GM23338 (cell line): ENCODE measurements around the gene PKD1L1. TPM values are rescaled to one million over a fixed set of nuclear protein-coding genes. Genes with fewer than 3 reads are reported as not detected.

Source experiments
- ATAC-seq: fragments of 200-7000 bp; cut with Tn5 transposase; 3 replicates; pipeline ENCODE4 v1.9.1; 2020
- DNase-seq: peaks from one replicate; pipeline ENCODE4 v3.0.0-alpha.2; 2015; ENCODE audit warnings: low spot score
- H2AFZ ChIP-seq: fragments of 200-600 bp; sonication (generic); 2 replicates; pipeline ENCODE4 v1.8.0; 2016; ENCODE audit warnings: antibody characterized with exemption, mild to moderate bottlenecking, moderate library complexity
- H3F3A ChIP-seq: fragments of 200-600 bp; sonication (generic); replicated peaks from 2 replicates; pipeline ENCODE4 v1.8.0; 2017; ENCODE audit warnings: antibody characterized with exemption, mixed run types, low read depth
- H3K27ac ChIP-seq: fragments of 200-600 bp; sonication (generic); 2 replicates; pipeline ENCODE4 v1.6.1; 2016; ENCODE audit warnings: low read depth
- H3K27me3 ChIP-seq: fragments of 200-600 bp; sonication (generic); 2 replicates; pipeline ENCODE4 v1.8.0; 2016; ENCODE audit warnings: mild to moderate bottlenecking, mixed run types, moderate library complexity; ENCODE audit not compliant: insufficient read depth
- H3K36me3 ChIP-seq: fragments of 200-600 bp; sonication (generic); 2 replicates; pipeline ENCODE4 v1.8.0; 2016; ENCODE audit warnings: mild to moderate bottlenecking; ENCODE audit not compliant: insufficient read depth
- H3K4me1 ChIP-seq: fragments of 200-600 bp; sonication (generic); 2 replicates; pipeline ENCODE4 v1.8.0; 2016; ENCODE audit warnings: mild to moderate bottlenecking, moderate library complexity; ENCODE audit not compliant: insufficient read depth
- H3K4me2 ChIP-seq: fragments of 200-600 bp; sonication (generic); 2 replicates; pipeline ENCODE4 v1.7.1; 2017; ENCODE audit warnings: mixed run types
- H3K4me3 ChIP-seq: fragments of 200-600 bp; sonication (generic); 2 replicates; pipeline ENCODE4 v1.6.1; 2016; ENCODE audit warnings: mixed run types
- H3K79me2 ChIP-seq: fragments of 200-600 bp; sonication (generic); replicated peaks from 2 replicates; pipeline ENCODE4 v1.8.0; 2017; ENCODE audit warnings: mild to moderate bottlenecking; ENCODE audit not compliant: insufficient read depth
- H3K9me2 ChIP-seq: fragments of 200-600 bp; sonication (generic); 2 replicates; pipeline ENCODE4 v1.8.0; 2017; ENCODE audit not compliant: insufficient read depth
- H4K20me1 ChIP-seq: fragments of 200-600 bp; sonication (generic); replicated peaks from 2 replicates; pipeline ENCODE4 v1.8.0; 2017; ENCODE audit warnings: mild to moderate bottlenecking; ENCODE audit not compliant: insufficient read depth
- H3K27ac Mint-ChIP-seq: 2 replicates; pipeline ENCODE4 v1.8.0; 2020; ENCODE audit warnings: inconsistent platforms, mild to moderate bottlenecking, moderate library complexity, mixed read lengths
- H3K27me3 Mint-ChIP-seq: 3 replicates; pipeline ENCODE4 v1.8.0; 2022; ENCODE audit warnings: low read depth, mild to moderate bottlenecking, moderate library complexity, mixed read lengths, inconsistent platforms; ENCODE audit not compliant: insufficient read depth, poor library complexity
- H3K36me3 Mint-ChIP-seq: 3 replicates; pipeline ENCODE4 v1.8.0; 2021; ENCODE audit warnings: low read depth, mild to moderate bottlenecking, inconsistent platforms, moderate library complexity, mixed read lengths
- H3K4me1 Mint-ChIP-seq: 3 replicates; pipeline ENCODE4 v1.8.0; 2020; ENCODE audit warnings: mild to moderate bottlenecking, inconsistent platforms, mixed read lengths
- H3K4me3 Mint-ChIP-seq: 3 replicates; pipeline ENCODE4 v1.8.0; 2021; ENCODE audit warnings: moderate library complexity, mild to moderate bottlenecking, inconsistent platforms, mixed read lengths
- H3K9me3 Mint-ChIP-seq: 3 replicates; pipeline ENCODE4 v1.8.0; 2020; ENCODE audit warnings: moderate library complexity, mild to moderate bottlenecking, inconsistent platforms, mixed read lengths
- EZH2 ChIP-seq: fragments of 200-600 bp; sonication (generic); IDR thresholded peaks from one replicate; pipeline ENCODE4 v1.8.0; 2017; ENCODE audit warnings: antibody characterized with exemption, mild to moderate bottlenecking, low read depth; ENCODE audit not compliant: unreplicated experiment
- JUNB ChIP-seq: IDR thresholded peaks from one replicate; pipeline ENCODE4 v1.6.1; 2016; ENCODE audit warnings: antibody characterized with exemption; ENCODE audit not compliant: unreplicated experiment
- NANOG ChIP-seq: IDR thresholded peaks from 2 replicates; pipeline ENCODE4 v1.6.1; 2016; ENCODE audit warnings: antibody characterized with exemption, borderline replicate concordance
- STAT1 ChIP-seq: IDR thresholded peaks from one replicate; pipeline ENCODE4 v1.6.1; 2016; ENCODE audit warnings: antibody characterized with exemption; ENCODE audit not compliant: unreplicated experiment
- ZNF331 ChIP-seq: fragments of 250-450 bp; sonication (Bioruptor Pico); IDR thresholded peaks from 2 replicates; pipeline ENCODE4 v1.5.0; 2020; ENCODE audit warnings: low read depth, mild to moderate bottlenecking, moderate library complexity
- ZNF462 ChIP-seq: fragments of 250-450 bp; sonication (Bioruptor Pico); IDR thresholded peaks from 2 replicates; pipeline ENCODE4 v1.5.0; 2020; ENCODE audit warnings: mild to moderate bottlenecking, moderate library complexity
- polyA plus RNA-seq: library from polyadenylated mRNA; unstranded; fragments of >200 nt; fragmentation: Nextera tagmentation; extraction: Ambion mirVana; gene quantifications from 2 replicates; pipeline ENCODE4 v1.2.1, GENCODE V29; 2016
- total RNA-seq: library from RNA; depleted of rRNA; stranded (reverse); fragments of >200 nt; shearing (Covaris generic); gene quantifications from 2 replicates; pipeline ENCODE4 v1.2.3, GENCODE V29; 2014
- TF ChIP-seq, protein P1 (sequence below), 2 experiments: fragments of 200-600 bp in 1 of 2; sonication (generic) in 1 of 2; conservative IDR thresholded peaks; 2 replicates each; pipeline versions ENCODE4 v1.5.1 to v1.6.1; 2016 to 2017; ENCODE audit warnings: antibody characterized with exemption in 2 of 2, low read depth in 2 of 2, mild to moderate bottlenecking in 2 of 2, moderate library complexity in 1 of 2

PKD1L1 gene
- total and polyA plus RNA-seq, 2 experiments from 2014 or later, result 0.03 TPM; not detected in 1

DNA sequence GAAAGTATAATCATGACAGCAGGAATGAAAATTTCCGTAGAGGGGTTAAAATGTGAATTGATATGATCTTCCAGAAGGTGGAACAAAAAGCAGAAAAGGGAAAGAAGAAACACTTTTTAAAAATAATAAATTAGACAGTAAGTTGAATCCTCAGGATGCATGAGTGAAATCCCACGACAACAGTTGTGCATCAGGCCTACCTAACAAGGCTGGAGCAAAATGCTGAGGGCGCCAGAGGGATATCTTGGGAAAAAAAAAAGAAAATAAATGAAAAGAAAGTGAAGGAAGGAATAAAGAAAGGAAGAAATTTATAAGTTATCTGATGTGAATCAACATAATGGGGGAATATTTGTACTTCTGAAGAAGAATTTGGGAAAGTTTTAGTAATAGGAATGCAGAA lies 44.2 kb upstream of the PKD1L1 start:
- Mint-ChIP-seq H3K27ac (peak overlapping the region; percentile 89; the same call in 1 of the 2 replicates), H3K9me3 (peaks cover 6% of the 10 kb centered on the region; the same call in 2 of the 3 replicates), H3K4me1 (peaks cover 29% of the 10 kb centered on the region), H3K4me3 (peak overlapping the region; percentile 78; the same call in 2 of the 3 replicates), H3K36me3 (no peaks in the 10 kb centered on the region), H3K27me3 (peaks cover 2% of the 10 kb centered on the region)
- Histone ChIP-seq H3K79me2 (no peaks in the 10 kb centered on the region), H3K27me3 (no peaks in the 10 kb centered on the region), H3F3A (no peaks in the 10 kb centered on the region), H3K9me2 (peaks cover 8% of the 10 kb centered on the region; the same call in 1 of the 2 replicates), H3K36me3 (no peaks in the 10 kb centered on the region), H2AFZ (no peak overlapping the region), H3K4me1 (peaks cover 12% of the 10 kb centered on the region), H4K20me1 (no peaks in the 10 kb centered on the region), H3K27ac (no peak overlapping the region), H3K4me2 (peak overlapping the region; percentile 72), H3K4me3 (no peak overlapping the region)
- DNase-seq (peak; percentile 11), ATAC-seq (peak; percentile 11; the same call in 1 of the 3 replicates)
- TF ChIP-seq ZNF331, result no peak
- no peak for TF ChIP-seq STAT1
- TF ChIP-seq EZH2, result no peak
- no peak for TF ChIP-seq NANOG
- no peak for TF ChIP-seq JUNB
- no peak for TF ChIP-seq ZNF462 (CRISPR knock-in tag)
- TF ChIP-seq, protein P1, sequence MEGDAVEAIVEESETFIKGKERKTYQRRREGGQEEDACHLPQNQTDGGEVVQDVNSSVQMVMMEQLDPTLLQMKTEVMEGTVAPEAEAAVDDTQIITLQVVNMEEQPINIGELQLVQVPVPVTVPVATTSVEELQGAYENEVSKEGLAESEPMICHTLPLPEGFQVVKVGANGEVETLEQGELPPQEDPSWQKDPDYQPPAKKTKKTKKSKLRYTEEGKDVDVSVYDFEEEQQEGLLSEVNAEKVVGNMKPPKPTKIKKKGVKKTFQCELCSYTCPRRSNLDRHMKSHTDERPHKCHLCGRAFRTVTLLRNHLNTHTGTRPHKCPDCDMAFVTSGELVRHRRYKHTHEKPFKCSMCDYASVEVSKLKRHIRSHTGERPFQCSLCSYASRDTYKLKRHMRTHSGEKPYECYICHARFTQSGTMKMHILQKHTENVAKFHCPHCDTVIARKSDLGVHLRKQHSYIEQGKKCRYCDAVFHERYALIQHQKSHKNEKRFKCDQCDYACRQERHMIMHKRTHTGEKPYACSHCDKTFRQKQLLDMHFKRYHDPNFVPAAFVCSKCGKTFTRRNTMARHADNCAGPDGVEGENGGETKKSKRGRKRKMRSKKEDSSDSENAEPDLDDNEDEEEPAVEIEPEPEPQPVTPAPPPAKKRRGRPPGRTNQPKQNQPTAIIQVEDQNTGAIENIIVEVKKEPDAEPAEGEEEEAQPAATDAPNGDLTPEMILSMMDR (conservative IDR thresholded peaks at IDR 0.05; ENCODE audit: low read depth in 2 of 2), result peak in 1 of 2 experiments; percentile 22; a peak in 2 of 4 replicates
